Activated CD4-positive, alpha-beta T cell treated with anti-CD3 and anti-CD28 coated beads for 24 hours (primary cell): ENCODE results near the gene TF.

Source experiments
- DNase-seq, 2 donors: peaks; one replicate each; pipeline ENCODE4 v3.0.0-alpha.2; 2020; ENCODE audit warnings: low read depth in 2 of 2

Gene TF

GRCh38 chr3:133836497-133837158 is 90.4 kb downstream of the TF start:
- DNase-seq = no peak

- DNase-seq = no peak
These were observed 91.5 kb downstream of the TF start for GRCh38 chr3:133837487-133838295.

GRCh38 chr3:133838296-133838789 is 92.2 kb downstream of the TF start:
- DNase-seq = no peak

- no peak for DNase-seq
These were observed 93.0 kb downstream of the TF start for GRCh38 chr3:133838916-133839800.

GRCh38 chr3:133840055-133840737 is 94.0 kb downstream of the TF start:
- no peak for DNase-seq

GRCh38 chr3:133840767-133841166 is 94.6 kb downstream of the TF start:
- DNase-seq = no peak

- DNase-seq = no peak
These were observed 95.0 kb downstream of the TF start for GRCh38 chr3:133841196-133841595.

GRCh38 chr3:133842158-133842557 is 96.0 kb downstream of the TF start:
- DNase-seq = no peak

- DNase-seq = no peak
These were observed 97.4 kb downstream of the TF start for GRCh38 chr3:133843634-133844033.

- DNase-seq = no peak
These were observed 98.9 kb downstream of the TF start for GRCh38 chr3:133845127-133845526.
